ENCODE measurements around the gene PGAP6. TPM values are rescaled to one million over a fixed set of nuclear protein-coding genes. Genes with fewer than 3 reads are reported as not detected.

PGAP6 gene
- total RNA-seq, 2 donors from 2014 or later: 38.7 to 55.4 TPM

GRCh38 chr16:361341-361871 lies 20.4 kb downstream of the PGAP6 start:
- no peaks in the 10 kb centered on the region for H3K27me3 ChIP-seq (replicated peaks; ENCODE audit: insufficient read depth)
- H3K27ac ChIP-seq: no peak overlapping the region
- DNase-seq (ENCODE audit: low spot score): no peak
- H3K9me3 ChIP-seq: no peaks in the 10 kb centered on the region
- H3K4me3 ChIP-seq: no peak overlapping the region
- H3K36me3 ChIP-seq: peaks cover under 1% of the 10 kb centered on the region
- ATAC-seq (ENCODE audit: insufficient number of reproducible peaks, low FRiP score, low read depth): no peak
- TF ChIP-seq CTCF (IDR thresholded peaks at IDR 0.05): no peak
- no peaks in the 10 kb centered on the region for H3K4me1 ChIP-seq (ENCODE audit: control insufficient read depth in 1 of 2, low read depth in 2 of 2)

DNA sequence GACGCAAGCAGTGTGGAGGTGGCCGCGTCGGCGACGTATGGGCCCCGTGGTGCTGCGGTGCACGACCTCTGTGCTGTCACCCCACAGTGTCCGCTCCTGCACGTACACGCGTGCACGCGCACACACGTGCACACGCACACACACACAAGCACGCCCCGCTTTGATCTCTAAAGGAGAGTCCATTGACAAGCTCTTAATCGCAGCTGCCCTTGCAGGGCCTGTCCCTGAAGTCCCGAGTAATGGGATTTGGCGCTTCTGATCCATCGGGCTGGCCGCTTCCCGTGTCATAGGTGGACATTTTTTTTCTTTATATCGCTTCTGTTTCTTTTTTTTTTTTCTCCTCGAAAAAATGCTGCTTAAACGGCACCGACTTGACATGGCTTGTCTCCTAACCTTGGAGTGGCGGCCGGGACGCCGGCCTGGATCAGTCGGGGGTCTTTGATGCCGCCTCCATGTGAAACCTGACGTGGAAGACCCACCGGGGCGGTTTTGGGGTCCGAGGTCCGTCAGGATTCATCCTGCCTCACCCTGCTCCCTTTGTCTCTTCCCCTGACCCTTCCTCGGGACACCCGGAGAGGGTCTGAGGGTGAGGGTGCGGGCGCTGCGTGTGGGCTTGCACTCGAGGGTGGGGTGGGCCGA lies 21.0 kb downstream of the PGAP6 start:
- Histone ChIP-seq H3K36me3 (no peaks in the 10 kb centered on the region), H3K4me3 (no peak overlapping the region), H3K27me3 (replicated peaks; ENCODE audit: insufficient read depth) (no peaks in the 10 kb centered on the region), H3K9me3 (no peaks in the 10 kb centered on the region), H3K27ac (no peak overlapping the region), H3K4me1 (ENCODE audit: control insufficient read depth in 1 of 2, low read depth in 2 of 2) (no peaks in the 10 kb centered on the region)
- no peak for TF ChIP-seq CTCF (IDR thresholded peaks at IDR 0.05)
- DNase-seq (ENCODE audit: low spot score): no peak
- no peak for ATAC-seq (ENCODE audit: insufficient number of reproducible peaks, low FRiP score, low read depth)

- ATAC-seq (ENCODE audit: insufficient number of reproducible peaks, low FRiP score, low read depth): no peak
- Histone ChIP-seq H3K27me3 (replicated peaks; ENCODE audit: insufficient read depth) (no peaks in the 10 kb centered on the region), H3K27ac (no peak overlapping the region), H3K4me3 (no peak overlapping the region), H3K9me3 (no peaks in the 10 kb centered on the region), H3K4me1 (ENCODE audit: control insufficient read depth in 1 of 2, low read depth in 2 of 2) (no peaks in the 10 kb centered on the region), H3K36me3 (no peaks in the 10 kb centered on the region)
- no peak for DNase-seq (ENCODE audit: low spot score)
- no peak for TF ChIP-seq CTCF (IDR thresholded peaks at IDR 0.05)
Observed at GRCh38 chr16:359871-360697, 21.7 kb downstream of the PGAP6 start.

DNA sequence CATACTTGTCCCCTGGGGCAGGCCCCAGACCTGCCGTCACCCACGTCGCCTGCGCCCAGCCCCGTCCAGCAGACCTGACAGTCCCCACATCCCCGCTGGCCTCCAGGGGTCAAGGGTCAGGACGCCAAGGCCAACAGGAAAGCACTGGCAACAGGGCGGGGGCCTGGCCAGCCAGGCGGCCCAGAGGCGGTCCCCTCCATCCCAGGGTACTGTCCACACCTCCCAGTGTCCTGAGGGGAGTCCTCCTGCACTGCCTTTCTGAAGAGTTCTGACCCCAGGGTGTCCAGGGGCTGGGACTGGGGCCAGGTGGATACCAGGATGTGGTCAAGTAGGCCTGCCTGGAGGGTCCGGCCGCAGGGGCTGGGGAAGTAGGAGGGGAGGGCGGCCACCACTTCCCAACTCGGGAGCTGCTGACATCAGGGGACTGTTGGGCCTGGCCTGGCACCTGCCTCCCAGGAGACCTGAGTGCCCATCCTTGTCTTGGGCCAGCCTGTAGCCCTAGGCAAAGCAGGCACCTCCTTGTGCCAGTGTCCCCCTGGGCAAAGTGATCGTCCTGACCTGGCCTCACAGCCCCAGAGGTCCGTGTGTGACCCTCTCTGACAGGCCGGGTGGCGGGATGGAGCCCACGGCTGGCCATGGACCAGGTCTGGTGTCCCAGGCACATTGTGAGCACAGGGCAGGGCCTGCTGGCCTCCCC lies 22.6 kb downstream of the PGAP6 start:
- H3K27me3 ChIP-seq (replicated peaks; ENCODE audit: insufficient read depth): no peaks in the 10 kb centered on the region
- TF ChIP-seq CTCF (IDR thresholded peaks at IDR 0.05): no peak
- H3K9me3 ChIP-seq: no peaks in the 10 kb centered on the region
- H3K36me3 ChIP-seq: no peaks in the 10 kb centered on the region
- ATAC-seq (ENCODE audit: insufficient number of reproducible peaks, low FRiP score, low read depth) (no peak), DNase-seq (ENCODE audit: low spot score) (no peak)
- no peak overlapping the region for H3K27ac ChIP-seq
- H3K4me3 ChIP-seq: no peak overlapping the region
- no peaks in the 10 kb centered on the region for H3K4me1 ChIP-seq (ENCODE audit: control insufficient read depth in 1 of 2, low read depth in 2 of 2)

- no peak for TF ChIP-seq CTCF (IDR thresholded peaks at IDR 0.05)
- no peak overlapping the region for H3K27ac ChIP-seq
- ATAC-seq (ENCODE audit: insufficient number of reproducible peaks, low FRiP score, low read depth): no peak
- no peaks in the 10 kb centered on the region for H3K9me3 ChIP-seq
- DNase-seq (ENCODE audit: low spot score): no peak
- H3K36me3 ChIP-seq: no peaks in the 10 kb centered on the region
- peaks cover 0 to 8% of the 10 kb centered on the region in 2 donors for H3K4me1 ChIP-seq (ENCODE audit: control insufficient read depth in 1 of 2, low read depth in 2 of 2)
- H3K27me3 ChIP-seq (replicated peaks; ENCODE audit: insufficient read depth): no peaks in the 10 kb centered on the region
- H3K4me3 ChIP-seq: no peak overlapping the region
Observed at GRCh38 chr16:356741-357140, 25.0 kb downstream of the PGAP6 start.

Measured in thoracic aorta (tissue), 2 donors.